Thyroid gland (tissue), 4 donors: ENCODE results near the gene THAP7.

Source experiments
- CTCF ChIP-seq, 6 experiments: fragments of 200-600 bp in 3 of 6; fragments of 450-650 bp in 3 of 6; sonication (generic) in 3 of 6; IDR thresholded peaks; one replicate each; pipeline ENCODE4 v1.5.1; 2016 to 2019; ENCODE audit warnings: antibody characterized with exemption in 6 of 6, mild to moderate bottlenecking in 2 of 6, inconsistent platforms in 1 of 6, moderate library complexity in 1 of 6
- POLR2A ChIP-seq, 2 donors: fragments of 450-650 bp; IDR thresholded peaks; one replicate each; pipeline ENCODE4 v1.6.1; 2017; ENCODE audit warnings: antibody characterized with exemption in 2 of 2, mild to moderate bottlenecking in 2 of 2, moderate library complexity in 1 of 2

GRCh38 chr22:21026783-21027692, 25.1 kb upstream of the THAP7 start:
- TF ChIP-seq CTCF (IDR thresholded peaks at IDR 0.05) (no peak), POLR2A (IDR thresholded peaks at IDR 0.05) (no peak)
